ENCODE results near the gene NR1I3. TPM values are rescaled to one million over a fixed set of nuclear protein-coding genes. Genes with fewer than 3 reads are reported as not detected.

The NR1I3 gene
- polyA plus RNA-seq, 1 of the 3 experiments (the other 2 are of a cell fraction): not detected

GRCh38 chr1:161199506-161200139 is 38.4 kb downstream of the NR1I3 start:
- peaks cover 24% of the 10 kb centered on the region for H3K79me2 ChIP-seq (ENCODE audit: insufficient read depth)
- 69% methylated on average over 5 of the region's 5 CpGs for WGBS (ENCODE audit: low lambda C conversion rate)
- H3K27ac ChIP-seq (ENCODE audit: low read depth in 2 of 2, low read length in 1 of 2): peak overlapping the region in 1 of 2 experiments; percentile 99; a peak in 2 of 4 replicates

More at GRCh38 chr1:161199506-161200139, 38.4 kb downstream of the NR1I3 start:
- peak overlapping the region; percentile 79; the same call in 1 of the 2 replicates for H3K4me2 ChIP-seq
- TF ChIP-seq MXI1 (IDR thresholded peaks at IDR 0.05; ENCODE audit: low read depth, low read length) (no peak), RFX5 (IDR thresholded peaks at IDR 0.05; ENCODE audit: low read length) (no peak), SMC3 (IDR thresholded peaks at IDR 0.05; ENCODE audit: low read depth, low read length) (no peak), EZH2phosphoT487 (IDR thresholded peaks at IDR 0.05; ENCODE audit: borderline replicate concordance, low read depth) (no peak), RXRA (IDR thresholded peaks at IDR 0.05; ENCODE audit: borderline replicate concordance, low read depth) (no peak), ZBTB33 (IDR thresholded peaks at IDR 0.05; ENCODE audit: borderline replicate concordance, low read depth) (no peak), JUND (IDR thresholded peaks at IDR 0.05) (no peak), RCOR1 (IDR thresholded peaks at IDR 0.05; ENCODE audit: low read length) (no peak), TCF12 (IDR thresholded peaks at IDR 0.05) (no peak), TEAD4 (IDR thresholded peaks at IDR 0.05; ENCODE audit: borderline replicate concordance, insufficient read depth) (no peak), EP300 (IDR thresholded peaks at IDR 0.05; ENCODE audit: borderline replicate concordance in 1 of 2, low read depth in 1 of 2, low read length in 1 of 2) (no peak), FOXJ3 (CRISPR knock-in tag; IDR thresholded peaks at IDR 0.05) (no peak), POLR2AphosphoS5 (IDR thresholded peaks at IDR 0.05; ENCODE audit: low read depth, low read length) (no peak), PBX3 (IDR thresholded peaks at IDR 0.05) (no peak), USF2 (IDR thresholded peaks at IDR 0.05; ENCODE audit: borderline replicate concordance, low read depth, low read length) (no peak), TAF1 (IDR thresholded peaks at IDR 0.05; ENCODE audit: borderline replicate concordance, low read depth, low read length) (no peak), MAX (IDR thresholded peaks at IDR 0.05; ENCODE audit: low read depth) (no peak), RAD21 (IDR thresholded peaks at IDR 0.05; ENCODE audit: low read length) (no peak)
- no peaks in the 10 kb centered on the region for H3K9me2 ChIP-seq
- no peaks in the 10 kb centered on the region for H3K9me3 ChIP-seq
- no peak overlapping the region for H3K4me3 ChIP-seq (ENCODE audit: low read depth in 2 of 2, low read length in 1 of 2)
- DNase-seq: no peak
- ChIA-PET POLR2A (no interaction called here), CTCF (interaction anchor here (2.0 to 3.2 kb wide), 2 partner anchors 26 to 33 kb away, joined by 7 to 13 read pairs; partner anchors contain the start of genes PPOX and TOMM40L)
- H3F3A ChIP-seq (replicated peaks; ENCODE audit: insufficient read depth): peaks cover 8% of the 10 kb centered on the region
- H4K20me1 ChIP-seq (ENCODE audit: insufficient read depth): no peaks in the 10 kb centered on the region
- peaks cover 11 to 15% of the 10 kb centered on the region in 2 experiments for H3K36me3 ChIP-seq (replicated peaks in 1 of 2; ENCODE audit: control insufficient read depth in 1 of 2, insufficient read depth in 2 of 2, low read length in 1 of 2)
- peaks cover 33 to 77% of the 10 kb centered on the region in 2 experiments for H3K4me1 ChIP-seq (ENCODE audit: control insufficient read depth in 1 of 2, insufficient read depth in 2 of 2, low read depth in 1 of 2, low read length in 1 of 2)
- no peak overlapping the region for H3K9ac ChIP-seq
- peak overlapping the region; percentile 94; the same call in 1 of the 2 replicates for H2AFZ ChIP-seq (ENCODE audit: low read depth)
- H3K27me3 ChIP-seq (ENCODE audit: insufficient read depth): no peaks in the 10 kb centered on the region
